Measurements from ENCODE around the gene ABCA1.
"Not testable (repeated sequence)": the region's sequence is repeated elsewhere in the genome, so short reads cannot be mapped to it uniquely, and the experiment has no call there.

Gene ABCA1, protein sequence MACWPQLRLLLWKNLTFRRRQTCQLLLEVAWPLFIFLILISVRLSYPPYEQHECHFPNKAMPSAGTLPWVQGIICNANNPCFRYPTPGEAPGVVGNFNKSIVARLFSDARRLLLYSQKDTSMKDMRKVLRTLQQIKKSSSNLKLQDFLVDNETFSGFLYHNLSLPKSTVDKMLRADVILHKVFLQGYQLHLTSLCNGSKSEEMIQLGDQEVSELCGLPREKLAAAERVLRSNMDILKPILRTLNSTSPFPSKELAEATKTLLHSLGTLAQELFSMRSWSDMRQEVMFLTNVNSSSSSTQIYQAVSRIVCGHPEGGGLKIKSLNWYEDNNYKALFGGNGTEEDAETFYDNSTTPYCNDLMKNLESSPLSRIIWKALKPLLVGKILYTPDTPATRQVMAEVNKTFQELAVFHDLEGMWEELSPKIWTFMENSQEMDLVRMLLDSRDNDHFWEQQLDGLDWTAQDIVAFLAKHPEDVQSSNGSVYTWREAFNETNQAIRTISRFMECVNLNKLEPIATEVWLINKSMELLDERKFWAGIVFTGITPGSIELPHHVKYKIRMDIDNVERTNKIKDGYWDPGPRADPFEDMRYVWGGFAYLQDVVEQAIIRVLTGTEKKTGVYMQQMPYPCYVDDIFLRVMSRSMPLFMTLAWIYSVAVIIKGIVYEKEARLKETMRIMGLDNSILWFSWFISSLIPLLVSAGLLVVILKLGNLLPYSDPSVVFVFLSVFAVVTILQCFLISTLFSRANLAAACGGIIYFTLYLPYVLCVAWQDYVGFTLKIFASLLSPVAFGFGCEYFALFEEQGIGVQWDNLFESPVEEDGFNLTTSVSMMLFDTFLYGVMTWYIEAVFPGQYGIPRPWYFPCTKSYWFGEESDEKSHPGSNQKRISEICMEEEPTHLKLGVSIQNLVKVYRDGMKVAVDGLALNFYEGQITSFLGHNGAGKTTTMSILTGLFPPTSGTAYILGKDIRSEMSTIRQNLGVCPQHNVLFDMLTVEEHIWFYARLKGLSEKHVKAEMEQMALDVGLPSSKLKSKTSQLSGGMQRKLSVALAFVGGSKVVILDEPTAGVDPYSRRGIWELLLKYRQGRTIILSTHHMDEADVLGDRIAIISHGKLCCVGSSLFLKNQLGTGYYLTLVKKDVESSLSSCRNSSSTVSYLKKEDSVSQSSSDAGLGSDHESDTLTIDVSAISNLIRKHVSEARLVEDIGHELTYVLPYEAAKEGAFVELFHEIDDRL (N-terminal part only)

GRCh38 chr9:104927912-104928740 lies at the start of gene ABCA1:
ABCA1 (minus strand) TSS chr9:104928155; CDS start chr9:104903679, 24,476 bp downstream.
- peak in 1 of 2 experiments; percentile 62 for DNase-seq (ENCODE audit: low read depth in 2 of 2)

DNA sequence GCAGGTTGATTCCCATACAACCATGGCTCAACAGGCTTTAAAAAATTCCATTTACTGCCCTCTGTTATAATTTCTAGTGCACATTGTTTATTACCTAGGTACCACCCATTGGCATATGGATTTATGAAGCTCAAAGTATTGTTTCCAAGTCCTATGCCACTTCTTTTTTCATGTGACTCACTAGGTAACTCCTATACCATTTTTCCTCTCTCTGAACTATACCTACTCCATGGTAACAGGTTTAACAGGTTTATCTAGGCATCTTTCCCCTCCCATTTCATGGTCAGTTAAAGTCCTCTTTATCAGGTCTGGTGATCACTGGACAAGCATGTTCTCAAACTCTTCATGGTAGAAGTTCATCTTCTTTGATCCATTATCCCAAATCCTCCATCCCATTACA lies 49.6 kb upstream of the ABCA1 start:
- no peak for DNase-seq (ENCODE audit: low read depth in 2 of 2)

GRCh38 chr9:104977168-104977567 lies 49.2 kb upstream of the ABCA1 start:
- DNase-seq (ENCODE audit: low read depth in 2 of 2) = no peak

GRCh38 chr9:104975966-104976595 lies 48.1 kb upstream of the ABCA1 start:
- not testable (repeated sequence) for DNase-seq (ENCODE audit: low read depth in 2 of 2)

DNA sequence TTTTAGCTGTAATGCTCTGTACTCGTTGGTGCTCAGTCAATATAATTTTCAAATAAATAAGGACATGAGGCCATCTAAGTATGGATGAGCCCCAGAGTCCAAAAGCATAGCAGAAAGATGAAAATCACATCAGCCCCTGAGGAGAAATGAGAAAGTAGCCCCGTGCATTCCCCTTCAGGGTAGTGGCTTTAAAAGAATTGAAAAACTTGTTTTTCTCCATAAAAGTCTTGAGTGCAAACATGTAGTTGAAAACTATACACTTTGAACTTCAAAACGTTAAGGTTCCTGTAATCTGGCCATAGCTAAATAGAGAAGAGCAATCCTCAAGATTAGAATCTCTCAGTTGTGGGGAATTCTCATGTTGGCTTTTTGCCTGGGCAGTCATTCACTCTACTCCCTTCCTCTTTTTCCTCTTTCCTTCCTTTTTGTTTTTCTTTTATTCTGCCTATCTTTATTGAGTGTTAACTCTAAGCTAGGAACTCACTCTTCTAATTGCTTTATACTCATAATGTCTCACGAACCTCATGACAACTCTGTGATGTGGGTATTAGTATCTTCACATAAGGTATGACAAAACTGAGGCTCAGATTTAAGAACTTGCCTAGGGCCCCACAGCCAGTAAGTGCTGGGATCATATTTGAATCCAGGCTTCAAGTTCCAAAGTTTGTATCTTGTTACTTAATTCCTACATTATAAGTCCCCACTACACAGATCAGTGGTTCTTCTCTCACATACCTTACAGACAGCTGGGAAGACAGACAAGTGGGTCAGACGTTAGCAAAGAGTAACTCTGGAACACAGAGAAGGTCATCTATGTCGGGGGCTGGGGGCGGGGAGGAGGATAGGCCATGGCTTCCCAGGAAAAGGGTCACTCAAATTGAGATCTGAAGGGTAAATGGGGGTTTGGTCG lies 46.4 kb upstream of the ABCA1 start:
- DNase-seq (ENCODE audit: low read depth in 2 of 2) = no peak

- DNase-seq (ENCODE audit: low read depth in 2 of 2) = no peak
Observed at GRCh38 chr9:104972242-104972866, 44.4 kb upstream of the ABCA1 start.

- no peak for DNase-seq (ENCODE audit: low read depth in 2 of 2)
Observed at GRCh38 chr9:104971511-104971910, 43.6 kb upstream of the ABCA1 start.

GRCh38 chr9:104970271-104970987 lies 42.5 kb upstream of the ABCA1 start:
- DNase-seq (ENCODE audit: low read depth in 2 of 2) = peak in 1 of 2 experiments; percentile 39

DNA sequence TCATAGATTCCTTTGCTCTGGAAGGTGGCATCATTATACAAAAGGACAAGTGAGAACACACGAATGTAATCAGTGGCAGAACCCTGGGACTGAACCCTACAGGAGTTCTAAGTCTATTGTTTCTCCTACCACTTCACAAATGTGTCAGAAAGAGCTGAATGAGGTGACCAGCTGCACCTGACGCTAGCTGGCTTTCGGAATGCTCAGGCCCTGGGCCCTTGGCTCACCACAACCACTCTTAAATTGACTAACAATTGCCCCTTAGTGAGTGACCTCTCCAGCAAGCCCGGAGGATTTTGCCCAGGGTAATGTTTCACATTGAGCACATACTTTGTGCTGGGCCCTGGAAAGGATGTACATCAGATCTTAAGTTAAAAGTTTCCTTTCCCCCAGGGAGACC lies 41.2 kb upstream of the ABCA1 start:
- DNase-seq (ENCODE audit: low read depth in 2 of 2) = no peak

- DNase-seq (ENCODE audit: low read depth in 2 of 2) = peak; percentile 90 to 91
Observed at GRCh38 chr9:104968025-104968982, 40.3 kb upstream of the ABCA1 start.

- no peak for DNase-seq (ENCODE audit: low read depth in 2 of 2)
Observed at GRCh38 chr9:104963076-104963475, 35.1 kb upstream of the ABCA1 start.

- DNase-seq (ENCODE audit: low read depth in 2 of 2) = no peak
Observed at GRCh38 chr9:104961701-104962359, 33.9 kb upstream of the ABCA1 start.

GRCh38 chr9:104961238-104961637 lies 33.3 kb upstream of the ABCA1 start:
- peak; percentile 68 to 69 for DNase-seq (ENCODE audit: low read depth in 2 of 2)

DNA sequence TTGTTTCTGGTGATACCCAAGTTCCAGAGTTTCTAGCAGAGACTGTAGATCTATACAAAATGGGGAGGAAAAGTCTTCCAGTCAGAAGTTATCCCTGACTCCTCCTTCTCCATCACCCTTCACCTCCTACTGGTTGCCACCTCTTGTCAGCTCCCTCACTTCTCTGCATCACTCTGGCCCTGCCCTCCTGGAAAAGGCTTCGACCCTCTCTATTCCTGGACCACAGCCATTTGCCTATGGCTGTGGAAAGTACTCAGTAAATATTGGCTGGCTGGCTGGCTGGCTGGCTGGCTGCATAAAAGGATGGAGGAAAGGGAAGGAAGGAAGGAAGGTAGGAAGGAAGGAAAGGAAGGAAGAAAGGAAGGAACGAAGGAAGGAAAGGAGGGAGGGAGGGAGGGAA lies 32.7 kb upstream of the ABCA1 start:
- DNase-seq (ENCODE audit: low read depth in 2 of 2) = no peak

DNA sequence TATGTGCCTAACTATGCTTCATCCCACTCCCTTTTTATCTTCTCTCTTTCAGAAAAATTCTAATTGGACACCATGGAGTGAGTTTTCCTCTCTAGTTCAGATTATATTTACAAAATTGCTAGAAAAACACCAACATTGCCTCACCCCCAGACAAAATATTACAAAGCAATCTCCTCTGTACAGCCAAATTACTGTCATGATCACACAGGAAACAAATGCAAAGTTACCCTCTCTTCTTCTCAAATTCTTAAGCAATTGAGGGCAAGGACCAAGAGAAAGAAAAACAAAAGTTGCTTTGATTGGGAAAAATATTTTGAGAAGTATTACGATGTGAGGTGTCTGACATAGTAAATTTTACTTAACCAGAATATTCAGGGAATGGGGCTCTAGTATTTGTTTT lies 30.8 kb upstream of the ABCA1 start:
- DNase-seq (ENCODE audit: low read depth in 2 of 2) = no peak

DNA sequence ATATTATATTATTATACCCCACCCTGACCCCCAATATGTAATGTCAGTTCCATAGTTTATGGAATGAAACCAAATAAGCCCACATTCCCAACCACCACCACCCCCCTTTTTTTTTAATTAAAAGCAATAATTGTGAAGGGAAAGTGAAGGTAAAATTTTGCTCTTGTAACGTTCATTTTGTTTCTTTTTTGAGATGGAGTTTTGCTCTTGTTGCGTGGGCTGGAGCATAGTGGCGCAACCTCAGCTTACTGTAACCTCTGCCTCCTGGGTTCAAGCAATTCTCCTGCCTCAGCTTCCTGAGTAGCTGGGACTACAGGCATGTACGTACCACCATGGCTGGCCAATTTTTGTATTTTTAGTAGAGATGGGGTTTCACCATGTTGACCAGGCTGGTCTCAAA lies 30.1 kb upstream of the ABCA1 start:
- not testable (repeated sequence) for DNase-seq (ENCODE audit: low read depth in 2 of 2)

DNA sequence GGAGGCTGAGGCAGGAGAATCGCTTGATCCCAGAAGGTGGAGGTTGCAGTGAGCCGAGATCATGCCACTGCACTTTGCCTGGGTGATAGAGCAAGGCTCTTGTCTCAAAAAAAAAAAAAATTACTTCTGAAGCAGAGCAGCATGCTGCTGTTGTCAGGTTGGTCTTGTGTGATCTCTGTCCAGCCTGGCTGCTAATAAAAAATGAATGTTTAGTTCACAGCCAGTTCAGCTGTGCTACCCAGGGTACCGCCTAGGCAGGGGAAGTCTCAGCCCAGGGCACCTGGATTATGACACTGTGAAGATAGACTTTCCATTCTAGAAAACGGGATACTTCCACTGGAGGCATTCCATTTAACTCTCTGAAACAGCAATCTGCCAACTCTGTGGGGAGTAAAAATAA lies 23.5 kb upstream of the ABCA1 start:
- DNase-seq (ENCODE audit: low read depth in 2 of 2) = no peak

Measured in fibroblast of skin of left quadriceps (primary cell).